GM23338 (cell line): ENCODE data around the gene CMIP. TPM values are rescaled to one million over a fixed set of nuclear protein-coding genes. Genes with fewer than 3 reads are reported as not detected.

ENCODE experiments used
- ATAC-seq: fragments of 200-7000 bp; cut with Tn5 transposase; 3 replicates; pipeline ENCODE4 v1.9.1; 2020
- DNase-seq: peaks from one replicate; pipeline ENCODE4 v3.0.0-alpha.2; 2015; ENCODE audit warnings: low spot score
- H2AFZ ChIP-seq: fragments of 200-600 bp; sonication (generic); 2 replicates; pipeline ENCODE4 v1.8.0; 2016; ENCODE audit warnings: antibody characterized with exemption, mild to moderate bottlenecking, moderate library complexity
- H3F3A ChIP-seq: fragments of 200-600 bp; sonication (generic); replicated peaks from 2 replicates; pipeline ENCODE4 v1.8.0; 2017; ENCODE audit warnings: antibody characterized with exemption, mixed run types, low read depth
- H3K27ac ChIP-seq: fragments of 200-600 bp; sonication (generic); 2 replicates; pipeline ENCODE4 v1.6.1; 2016; ENCODE audit warnings: low read depth
- H3K27me3 ChIP-seq: fragments of 200-600 bp; sonication (generic); 2 replicates; pipeline ENCODE4 v1.8.0; 2016; ENCODE audit warnings: mild to moderate bottlenecking, mixed run types, moderate library complexity; ENCODE audit not compliant: insufficient read depth
- H3K36me3 ChIP-seq: fragments of 200-600 bp; sonication (generic); 2 replicates; pipeline ENCODE4 v1.8.0; 2016; ENCODE audit warnings: mild to moderate bottlenecking; ENCODE audit not compliant: insufficient read depth
- H3K4me1 ChIP-seq: fragments of 200-600 bp; sonication (generic); 2 replicates; pipeline ENCODE4 v1.8.0; 2016; ENCODE audit warnings: mild to moderate bottlenecking, moderate library complexity; ENCODE audit not compliant: insufficient read depth
- H3K4me2 ChIP-seq: fragments of 200-600 bp; sonication (generic); 2 replicates; pipeline ENCODE4 v1.7.1; 2017; ENCODE audit warnings: mixed run types
- H3K4me3 ChIP-seq: fragments of 200-600 bp; sonication (generic); 2 replicates; pipeline ENCODE4 v1.6.1; 2016; ENCODE audit warnings: mixed run types
- H3K79me2 ChIP-seq: fragments of 200-600 bp; sonication (generic); replicated peaks from 2 replicates; pipeline ENCODE4 v1.8.0; 2017; ENCODE audit warnings: mild to moderate bottlenecking; ENCODE audit not compliant: insufficient read depth
- H3K9me2 ChIP-seq: fragments of 200-600 bp; sonication (generic); 2 replicates; pipeline ENCODE4 v1.8.0; 2017; ENCODE audit not compliant: insufficient read depth
- H4K20me1 ChIP-seq: fragments of 200-600 bp; sonication (generic); replicated peaks from 2 replicates; pipeline ENCODE4 v1.8.0; 2017; ENCODE audit warnings: mild to moderate bottlenecking; ENCODE audit not compliant: insufficient read depth
- H3K27ac Mint-ChIP-seq: 2 replicates; pipeline ENCODE4 v1.8.0; 2020; ENCODE audit warnings: inconsistent platforms, mild to moderate bottlenecking, moderate library complexity, mixed read lengths
- H3K27me3 Mint-ChIP-seq: 3 replicates; pipeline ENCODE4 v1.8.0; 2022; ENCODE audit warnings: low read depth, mild to moderate bottlenecking, moderate library complexity, mixed read lengths, inconsistent platforms; ENCODE audit not compliant: insufficient read depth, poor library complexity
- H3K36me3 Mint-ChIP-seq: 3 replicates; pipeline ENCODE4 v1.8.0; 2021; ENCODE audit warnings: low read depth, mild to moderate bottlenecking, inconsistent platforms, moderate library complexity, mixed read lengths
- H3K4me1 Mint-ChIP-seq: 3 replicates; pipeline ENCODE4 v1.8.0; 2020; ENCODE audit warnings: mild to moderate bottlenecking, inconsistent platforms, mixed read lengths
- H3K4me3 Mint-ChIP-seq: 3 replicates; pipeline ENCODE4 v1.8.0; 2021; ENCODE audit warnings: moderate library complexity, mild to moderate bottlenecking, inconsistent platforms, mixed read lengths
- H3K9me3 Mint-ChIP-seq: 3 replicates; pipeline ENCODE4 v1.8.0; 2020; ENCODE audit warnings: moderate library complexity, mild to moderate bottlenecking, inconsistent platforms, mixed read lengths
- CREB1 ChIP-seq: fragments of 250-450 bp; sonication (Bioruptor Pico); IDR thresholded peaks from 2 replicates; pipeline ENCODE4 v1.5.0; 2020; ENCODE audit warnings: low read depth, mild to moderate bottlenecking, moderate library complexity
- JUNB ChIP-seq: IDR thresholded peaks from one replicate; pipeline ENCODE4 v1.6.1; 2016; ENCODE audit warnings: antibody characterized with exemption; ENCODE audit not compliant: unreplicated experiment
- NANOG ChIP-seq: IDR thresholded peaks from 2 replicates; pipeline ENCODE4 v1.6.1; 2016; ENCODE audit warnings: antibody characterized with exemption, borderline replicate concordance
- POLR2AphosphoS5 ChIP-seq: IDR thresholded peaks from 2 replicates; pipeline ENCODE4 v1.6.1; 2016; ENCODE audit warnings: antibody characterized with exemption, low read depth
- STAT1 ChIP-seq: IDR thresholded peaks from one replicate; pipeline ENCODE4 v1.6.1; 2016; ENCODE audit warnings: antibody characterized with exemption; ENCODE audit not compliant: unreplicated experiment
- ZNF331 ChIP-seq: fragments of 250-450 bp; sonication (Bioruptor Pico); IDR thresholded peaks from 2 replicates; pipeline ENCODE4 v1.5.0; 2020; ENCODE audit warnings: low read depth, mild to moderate bottlenecking, moderate library complexity
- ZNF462 ChIP-seq: fragments of 250-450 bp; sonication (Bioruptor Pico); IDR thresholded peaks from 2 replicates; pipeline ENCODE4 v1.5.0; 2020; ENCODE audit warnings: mild to moderate bottlenecking, moderate library complexity
- polyA plus RNA-seq: library from polyadenylated mRNA; unstranded; fragments of >200 nt; fragmentation: Nextera tagmentation; extraction: Ambion mirVana; gene quantifications from 2 replicates; pipeline ENCODE4 v1.2.1, GENCODE V29; 2016
- total RNA-seq: library from RNA; depleted of rRNA; stranded (reverse); fragments of >200 nt; shearing (Covaris generic); gene quantifications from 2 replicates; pipeline ENCODE4 v1.2.3, GENCODE V29; 2014
- TF ChIP-seq, protein P1 (sequence below), 2 experiments: fragments of 200-600 bp in 1 of 2; sonication (generic) in 1 of 2; conservative IDR thresholded peaks; 2 replicates each; pipeline versions ENCODE4 v1.5.1 to v1.6.1; 2016 to 2017; ENCODE audit warnings: antibody characterized with exemption in 2 of 2, low read depth in 2 of 2, mild to moderate bottlenecking in 2 of 2, moderate library complexity in 1 of 2
- TF ChIP-seq, protein P2 (sequence below): IDR thresholded peaks from one replicate; pipeline ENCODE4 v1.6.1; 2018; ENCODE audit warnings: antibody characterized with exemption; ENCODE audit not compliant: unreplicated experiment

Gene CMIP
- total and polyA plus RNA-seq, 2 experiments from 2014 or later = 9.5 to 62.3 TPM

- Mint-ChIP-seq H3K36me3 (peaks cover 23% of the 10 kb centered on the region), H3K27me3 (peaks cover 19% of the 10 kb centered on the region), H3K4me3 (no peak overlapping the region), H3K27ac (peak overlapping the region; percentile 72), H3K4me1 (peaks cover 13% of the 10 kb centered on the region), H3K9me3 (no peaks in the 10 kb centered on the region)
- Histone ChIP-seq H3K27ac (no peak overlapping the region), H3K36me3 (no peaks in the 10 kb centered on the region; the same call in 1 of the 2 replicates), H3K4me2 (no peak overlapping the region), H3K9me2 (no peaks in the 10 kb centered on the region), H3K27me3 (no peaks in the 10 kb centered on the region), H4K20me1 (no peaks in the 10 kb centered on the region; the same call in 1 of the 2 replicates), H2AFZ (no peak overlapping the region), H3F3A (no peaks in the 10 kb centered on the region), H3K79me2 (no peaks in the 10 kb centered on the region), H3K4me3 (no peak overlapping the region), H3K4me1 (no peaks in the 10 kb centered on the region; the same call in none of the 2 replicates)
- TF ChIP-seq ZNF462 (no peak), ZNF331 (CRISPR knock-in tag) (no peak), POLR2AphosphoS5 (no peak), NANOG (no peak), JUNB (no peak), CREB1 (CRISPR knock-in tag) (no peak), STAT1 (no peak)
- TF ChIP-seq, protein P1, sequence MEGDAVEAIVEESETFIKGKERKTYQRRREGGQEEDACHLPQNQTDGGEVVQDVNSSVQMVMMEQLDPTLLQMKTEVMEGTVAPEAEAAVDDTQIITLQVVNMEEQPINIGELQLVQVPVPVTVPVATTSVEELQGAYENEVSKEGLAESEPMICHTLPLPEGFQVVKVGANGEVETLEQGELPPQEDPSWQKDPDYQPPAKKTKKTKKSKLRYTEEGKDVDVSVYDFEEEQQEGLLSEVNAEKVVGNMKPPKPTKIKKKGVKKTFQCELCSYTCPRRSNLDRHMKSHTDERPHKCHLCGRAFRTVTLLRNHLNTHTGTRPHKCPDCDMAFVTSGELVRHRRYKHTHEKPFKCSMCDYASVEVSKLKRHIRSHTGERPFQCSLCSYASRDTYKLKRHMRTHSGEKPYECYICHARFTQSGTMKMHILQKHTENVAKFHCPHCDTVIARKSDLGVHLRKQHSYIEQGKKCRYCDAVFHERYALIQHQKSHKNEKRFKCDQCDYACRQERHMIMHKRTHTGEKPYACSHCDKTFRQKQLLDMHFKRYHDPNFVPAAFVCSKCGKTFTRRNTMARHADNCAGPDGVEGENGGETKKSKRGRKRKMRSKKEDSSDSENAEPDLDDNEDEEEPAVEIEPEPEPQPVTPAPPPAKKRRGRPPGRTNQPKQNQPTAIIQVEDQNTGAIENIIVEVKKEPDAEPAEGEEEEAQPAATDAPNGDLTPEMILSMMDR (conservative IDR thresholded peaks at IDR 0.05; ENCODE audit: low read depth in 2 of 2) = no peak
- TF ChIP-seq, protein P2, sequence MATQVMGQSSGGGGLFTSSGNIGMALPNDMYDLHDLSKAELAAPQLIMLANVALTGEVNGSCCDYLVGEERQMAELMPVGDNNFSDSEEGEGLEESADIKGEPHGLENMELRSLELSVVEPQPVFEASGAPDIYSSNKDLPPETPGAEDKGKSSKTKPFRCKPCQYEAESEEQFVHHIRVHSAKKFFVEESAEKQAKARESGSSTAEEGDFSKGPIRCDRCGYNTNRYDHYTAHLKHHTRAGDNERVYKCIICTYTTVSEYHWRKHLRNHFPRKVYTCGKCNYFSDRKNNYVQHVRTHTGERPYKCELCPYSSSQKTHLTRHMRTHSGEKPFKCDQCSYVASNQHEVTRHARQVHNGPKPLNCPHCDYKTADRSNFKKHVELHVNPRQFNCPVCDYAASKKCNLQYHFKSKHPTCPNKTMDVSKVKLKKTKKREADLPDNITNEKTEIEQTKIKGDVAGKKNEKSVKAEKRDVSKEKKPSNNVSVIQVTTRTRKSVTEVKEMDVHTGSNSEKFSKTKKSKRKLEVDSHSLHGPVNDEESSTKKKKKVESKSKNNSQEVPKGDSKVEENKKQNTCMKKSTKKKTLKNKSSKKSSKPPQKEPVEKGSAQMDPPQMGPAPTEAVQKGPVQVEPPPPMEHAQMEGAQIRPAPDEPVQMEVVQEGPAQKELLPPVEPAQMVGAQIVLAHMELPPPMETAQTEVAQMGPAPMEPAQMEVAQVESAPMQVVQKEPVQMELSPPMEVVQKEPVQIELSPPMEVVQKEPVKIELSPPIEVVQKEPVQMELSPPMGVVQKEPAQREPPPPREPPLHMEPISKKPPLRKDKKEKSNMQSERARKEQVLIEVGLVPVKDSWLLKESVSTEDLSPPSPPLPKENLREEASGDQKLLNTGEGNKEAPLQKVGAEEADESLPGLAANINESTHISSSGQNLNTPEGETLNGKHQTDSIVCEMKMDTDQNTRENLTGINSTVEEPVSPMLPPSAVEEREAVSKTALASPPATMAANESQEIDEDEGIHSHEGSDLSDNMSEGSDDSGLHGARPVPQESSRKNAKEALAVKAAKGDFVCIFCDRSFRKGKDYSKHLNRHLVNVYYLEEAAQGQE = no peak
- DNase-seq (no peak), ATAC-seq (no peak)
These were observed 235.3 kb downstream of the CMIP start for GRCh38 chr16:81679721-81680430.
